Ovary (tissue), 9 donors: ENCODE results near the gene ATP8B1. TPM values are rescaled to one million over a fixed set of nuclear protein-coding genes. Genes with fewer than 3 reads are reported as not detected.
"Not testable (repeated sequence)": the region's sequence is repeated elsewhere in the genome, so short reads cannot be mapped to it uniquely, and the experiment has no call there.

Experiments
- DNase-seq, 5 donors: peaks; one replicate each; pipeline ENCODE4 v3.0.0-alpha.2; 2019 to 2020
- H3K27ac ChIP-seq, 2 donors: fragments of 200-600 bp; one replicate each; pipeline versions ENCODE4 v1.5.1 to v1.8.0; 2019 to 2022
- H3K27me3 ChIP-seq: fragments of 200-600 bp; one replicate; pipeline ENCODE4 v1.8.0; 2022
- H3K36me3 ChIP-seq: fragments of 200-600 bp; sonication (generic); one replicate; pipeline ENCODE4 v1.5.1; 2019
- H3K4me1 ChIP-seq: one replicate; pipeline ENCODE4 v1.8.1; 2013; ENCODE audit warnings: mild to moderate bottlenecking, moderate library complexity; ENCODE audit not compliant: insufficient read depth
- H3K4me3 ChIP-seq: fragments of 200-600 bp; sonication (generic); one replicate; pipeline ENCODE4 v1.5.1; 2017
- H3K9me3 ChIP-seq, 2 donors: fragments of 200-600 bp in 1 of 2; sonication (generic) in 1 of 2; one replicate each; pipeline versions ENCODE4 v1.5.1 to v1.8.1; 2013 to 2019; ENCODE audit warnings: mild to moderate bottlenecking in 1 of 2, moderate library complexity in 1 of 2
- EP300 ChIP-seq: sonication (generic); formaldehyde crosslinking; IDR thresholded peaks from one replicate; pipeline ENCODE4 v1.6.1; 2017; ENCODE audit warnings: antibody characterized with exemption
- POLR2A ChIP-seq: fragments of 450-650 bp; IDR thresholded peaks from one replicate; pipeline ENCODE4 v1.6.1; 2017; ENCODE audit warnings: antibody characterized with exemption, mild to moderate bottlenecking, moderate library complexity
- whole genome bisulfite sequencing, 3 donors: extraction: QIAGEN DNeasy Blood & Tissue Kit in 1 of 3; methylation state at CpG; one replicate each; pipeline versions ENCODE4 v1.1.5 to v1.1.7; 2013 to 2017; 5-methylcytosine and 5-hydroxymethylcytosine counted together
- intact Hi-C, 4 donors: fragments of 100-400 bp; cut with DNase I; formaldehyde crosslinking; loops; one replicate each; pipeline versions ENCODE4 v1.11.0 to v1.15.1; 2022 to 2023
- polyA plus RNA-seq, 2 donors: library from polyadenylated mRNA; stranded (reverse); fragments of 200-250 nt in 1 of 2; fragments of 350-450 nt in 1 of 2; fragmentation: Illumina TruSeq in 1 of 2; extraction: RNeasy Lipid Tissue Mini Kit (QIAGEN cat#74804) in 1 of 2; gene quantifications; one replicate each; pipeline ENCODE4 v1.2.3, GENCODE V29; 2013 to 2014
- total RNA-seq, 7 donors: library from RNA; depleted of rRNA in 2 of 7; stranded (reverse); fragments of >200 nt in 2 of 7; fragmentation: NEBNext Ultra II Directional in 3 of 7; extraction: Animal tissue kit (Norgen Biotek cat#: 25700) in 3 of 7; gene quantifications; one replicate each; pipeline versions ENCODE4 v1.1.0 to v1.2.4, GENCODE V29; 2016 to 2023
- TF ChIP-seq, protein P1 (sequence below), 3 donors: fragments of 450-650 bp in 2 of 3; fragments of 200-600 bp in 1 of 3; IDR thresholded peaks; one replicate each; pipeline versions ENCODE4 v1.5.1 to v1.8.0; 2016 to 2022; ENCODE audit warnings: antibody characterized with exemption in 3 of 3, mild to moderate bottlenecking in 1 of 3
- donor health status: DM: no; HTN: no; CAD: no; lungs with moderate emphysema.
- donor health status: DM: no; HTN: no; CAD: no.
- donor health status: Bipolar disorder and iron deficiency.
- donor health status: DM: yes; HTN: yes; CAD: no.
- donor health status: DM: no; HTN: no; CAD: no.
- donor health status: DM: yes; HTN: yes; CAD: no.

The ATP8B1 gene
- total and polyA plus RNA-seq, 9 donors, result 1.4 to 13.2 (median 5.2) TPM

DNA sequence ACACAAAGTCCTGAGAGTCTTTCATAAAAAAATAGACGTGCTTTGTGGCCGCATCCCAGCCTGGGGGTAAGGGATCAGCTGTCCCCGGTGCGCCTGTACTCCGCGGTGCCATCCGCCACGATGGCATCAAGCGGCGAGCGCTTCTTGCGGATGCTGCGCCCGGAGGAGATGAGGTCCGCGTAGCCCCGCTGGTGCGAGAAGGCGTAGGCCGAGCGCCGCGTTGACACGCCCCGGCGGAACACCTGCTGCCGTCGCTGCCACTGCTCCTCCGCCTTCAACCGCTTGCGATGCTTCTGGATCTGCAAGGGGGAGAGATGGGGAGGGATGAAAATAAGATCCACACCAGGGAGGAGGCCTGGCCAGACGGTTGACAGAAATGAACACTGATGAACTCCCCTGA lies 154.7 kb downstream of the ATP8B1 start:
- H3K9me3 ChIP-seq, result no peaks in the 10 kb centered on the region
- no peak overlapping the region for H3K27ac ChIP-seq
- no peak overlapping the region for H3K4me3 ChIP-seq
- DNase-seq, result no peak
- H3K27me3 ChIP-seq, result no peaks in the 10 kb centered on the region
- H3K4me1 ChIP-seq, result no peaks in the 10 kb centered on the region
- WGBS, 3 donors, result 82 to 87% (median 84%) methylated on average over 32 of the region's 32 CpGs
- H3K36me3 ChIP-seq, result no peaks in the 10 kb centered on the region
- intact Hi-C loops, result no loop called here
- TF ChIP-seq, protein P1, sequence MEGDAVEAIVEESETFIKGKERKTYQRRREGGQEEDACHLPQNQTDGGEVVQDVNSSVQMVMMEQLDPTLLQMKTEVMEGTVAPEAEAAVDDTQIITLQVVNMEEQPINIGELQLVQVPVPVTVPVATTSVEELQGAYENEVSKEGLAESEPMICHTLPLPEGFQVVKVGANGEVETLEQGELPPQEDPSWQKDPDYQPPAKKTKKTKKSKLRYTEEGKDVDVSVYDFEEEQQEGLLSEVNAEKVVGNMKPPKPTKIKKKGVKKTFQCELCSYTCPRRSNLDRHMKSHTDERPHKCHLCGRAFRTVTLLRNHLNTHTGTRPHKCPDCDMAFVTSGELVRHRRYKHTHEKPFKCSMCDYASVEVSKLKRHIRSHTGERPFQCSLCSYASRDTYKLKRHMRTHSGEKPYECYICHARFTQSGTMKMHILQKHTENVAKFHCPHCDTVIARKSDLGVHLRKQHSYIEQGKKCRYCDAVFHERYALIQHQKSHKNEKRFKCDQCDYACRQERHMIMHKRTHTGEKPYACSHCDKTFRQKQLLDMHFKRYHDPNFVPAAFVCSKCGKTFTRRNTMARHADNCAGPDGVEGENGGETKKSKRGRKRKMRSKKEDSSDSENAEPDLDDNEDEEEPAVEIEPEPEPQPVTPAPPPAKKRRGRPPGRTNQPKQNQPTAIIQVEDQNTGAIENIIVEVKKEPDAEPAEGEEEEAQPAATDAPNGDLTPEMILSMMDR (IDR thresholded peaks at IDR 0.05), result no peak
- TF ChIP-seq EP300 (no peak), POLR2A (no peak)

DNA sequence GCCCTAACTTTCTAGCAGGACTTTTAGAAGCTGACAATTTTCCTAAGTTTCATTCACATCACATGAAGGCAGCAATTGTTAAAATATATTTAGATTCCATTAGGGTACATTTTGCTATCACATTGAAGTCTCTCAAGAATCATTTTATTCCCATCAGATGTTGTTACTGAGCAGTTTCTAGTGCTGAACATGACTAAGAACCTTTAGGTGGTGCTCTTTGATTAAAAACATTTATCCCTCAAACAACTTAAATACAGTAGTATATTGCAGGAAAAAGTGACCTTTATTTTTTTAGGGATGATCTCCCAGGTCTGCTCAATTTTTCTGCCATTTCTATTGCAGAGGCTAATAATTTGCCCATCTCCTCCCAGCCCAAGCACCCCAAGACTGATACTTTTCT lies 158.6 kb downstream of the ATP8B1 start:
- Histone ChIP-seq H3K27ac (no peak overlapping the region), H3K27me3 (no peaks in the 10 kb centered on the region), H3K4me1 (no peaks in the 10 kb centered on the region), H3K4me3 (no peak overlapping the region), H3K36me3 (no peaks in the 10 kb centered on the region), H3K9me3 (no peaks in the 10 kb centered on the region)
- DNase-seq, result no peak
- no peak for TF ChIP-seq EP300
- TF ChIP-seq POLR2A, result no peak
- TF ChIP-seq, protein P1 (IDR thresholded peaks at IDR 0.05), result no peak
- intact Hi-C loops, result no loop called here

DNA sequence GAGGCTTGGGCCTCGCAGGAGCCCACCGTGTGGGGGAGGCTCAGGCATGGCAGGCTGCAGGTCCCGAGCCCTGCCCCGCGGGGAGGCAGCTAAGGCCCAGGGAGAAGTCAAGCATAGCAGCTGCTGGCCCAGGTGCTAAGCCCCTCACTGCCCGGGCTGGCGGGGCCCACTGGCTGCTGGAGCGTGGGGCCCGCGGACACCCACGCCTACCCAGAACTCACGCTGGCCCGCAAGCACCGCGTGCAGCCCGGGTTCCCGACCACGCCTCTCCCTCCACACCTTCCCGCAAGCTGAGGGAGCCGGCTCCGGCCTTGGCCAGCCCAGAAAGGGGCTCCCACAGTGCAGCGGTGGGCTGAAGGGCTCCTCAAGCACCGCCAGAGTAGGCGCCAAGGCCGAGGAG lies 159.4 kb downstream of the ATP8B1 start:
- H3K4me3 ChIP-seq, H3K27me3 ChIP-seq, H3K36me3 ChIP-seq, intact Hi-C loops, H3K4me1 ChIP-seq, H3K27ac ChIP-seq, DNase-seq, H3K9me3 ChIP-seq: not testable (repeated sequence)
- 96% methylated on average over 25 of the region's 25 CpGs for WGBS, 3 donors

DNA sequence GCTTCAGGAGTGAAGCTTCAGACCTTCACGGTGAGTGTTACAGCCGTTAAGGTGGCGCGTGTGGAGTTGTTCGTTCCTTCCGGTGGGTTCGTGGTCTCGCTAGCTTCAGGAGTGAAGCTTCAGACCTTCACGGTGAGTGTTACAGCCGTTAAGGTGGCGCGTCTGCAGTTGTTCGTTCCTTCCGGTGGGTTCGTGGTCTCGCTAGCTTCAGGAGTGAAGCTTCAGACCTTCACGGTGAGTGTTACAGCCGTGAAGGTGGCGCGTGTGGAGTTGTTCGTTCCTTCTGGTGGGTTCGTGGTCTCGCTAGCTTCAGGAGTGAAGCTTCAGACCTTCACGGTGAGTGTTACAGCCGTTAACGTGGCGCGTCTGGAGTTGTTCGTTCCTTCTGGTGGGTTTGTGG lies 160.7 kb downstream of the ATP8B1 start:
- H3K36me3 ChIP-seq, H3K9me3 ChIP-seq, H3K27me3 ChIP-seq, H3K27ac ChIP-seq, intact Hi-C loops, DNase-seq, H3K4me3 ChIP-seq, H3K4me1 ChIP-seq: not testable (repeated sequence)
- WGBS, 3 donors, result 97 to 98% (median 98%) methylated on average over 9 to 23 of the region's 29 CpGs

DNA sequence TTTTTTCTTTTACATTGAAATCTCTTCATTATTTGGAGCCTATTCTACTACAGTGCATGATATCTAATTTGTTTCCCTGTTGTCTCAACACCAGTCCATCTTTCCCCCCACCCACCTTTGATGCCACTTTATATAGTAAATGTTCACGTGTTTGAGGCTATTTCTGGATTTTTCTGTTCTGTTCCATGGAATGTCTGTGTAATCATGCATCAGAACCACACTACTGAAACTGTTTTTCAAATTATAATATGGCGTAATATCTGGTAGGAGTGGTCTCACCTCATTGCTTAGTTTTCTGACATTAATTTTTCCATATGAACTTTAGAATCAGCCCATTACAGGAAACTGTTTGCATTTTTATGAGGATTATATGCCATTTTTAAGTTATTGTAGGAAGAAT lies 162.4 kb downstream of the ATP8B1 start:
- no peak for DNase-seq
- no peak overlapping the region for H3K27ac ChIP-seq
- H3K4me3 ChIP-seq, result no peak overlapping the region
- TF ChIP-seq EP300, result no peak
- H3K9me3 ChIP-seq, result no peaks in the 10 kb centered on the region
- no peaks in the 10 kb centered on the region for H3K36me3 ChIP-seq
- no peaks in the 10 kb centered on the region for H3K27me3 ChIP-seq
- intact Hi-C loops, result no loop called here
- no peaks in the 10 kb centered on the region for H3K4me1 ChIP-seq
- WGBS, 3 donors, result 81 to 90% (median 90%) methylated on average over 2 of the region's 2 CpGs

DNA sequence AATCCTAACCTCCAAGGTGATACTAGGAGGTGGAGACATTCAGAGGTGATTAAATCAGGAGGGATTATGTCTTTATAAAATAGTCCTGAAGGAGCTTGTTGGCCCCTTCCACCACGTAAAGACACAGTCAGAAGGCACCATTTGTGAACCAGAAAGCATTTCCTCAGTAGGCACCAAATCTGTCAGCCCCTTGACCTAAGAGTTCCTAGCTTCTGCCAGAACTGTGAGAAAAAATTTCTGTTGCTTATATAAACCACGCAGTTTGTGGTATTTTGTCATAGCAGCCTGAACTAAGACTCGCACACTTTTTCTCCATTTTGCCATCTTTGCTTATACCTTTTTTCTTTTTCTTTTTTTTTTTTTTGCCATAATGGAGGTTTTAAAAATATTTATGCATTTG lies 162.9 kb downstream of the ATP8B1 start:
- no peaks in the 10 kb centered on the region for H3K36me3 ChIP-seq
- no peaks in the 10 kb centered on the region for H3K9me3 ChIP-seq
- H3K4me3 ChIP-seq, result no peak overlapping the region
- intact Hi-C loops, result no loop called here
- no peak overlapping the region for H3K27ac ChIP-seq
- no peaks in the 10 kb centered on the region for H3K27me3 ChIP-seq
- no peaks in the 10 kb centered on the region for H3K4me1 ChIP-seq
- no peak for DNase-seq
- 55 to 60% (median 60%) methylated on average over 3 of the region's 3 CpGs for WGBS, 3 donors
- TF ChIP-seq, protein P1 (IDR thresholded peaks at IDR 0.05), result no peak
- no peak for TF ChIP-seq EP300
- TF ChIP-seq POLR2A, result no peak
